Esophagus (tissue), 2 donors: ENCODE measurements around the gene TEX52. TPM values are rescaled to one million over a fixed set of nuclear protein-coding genes. Genes with fewer than 3 reads are reported as not detected.

Experiments
- H3K27ac ChIP-seq, 2 donors: one replicate each; pipeline ENCODE4 v1.5.1; 2013; ENCODE audit warnings: low read depth in 2 of 2, mild to moderate bottlenecking in 2 of 2, inconsistent platforms in 1 of 2, low read length in 1 of 2, moderate library complexity in 1 of 2
- H3K27me3 ChIP-seq, 2 donors: one replicate each; pipeline ENCODE4 v1.6.1; 2013; ENCODE audit warnings: low read length in 2 of 2, control low read depth in 1 of 2, mild to moderate bottlenecking in 1 of 2; ENCODE audit not compliant: insufficient read depth in 2 of 2, control insufficient read depth in 1 of 2
- H3K36me3 ChIP-seq, 2 donors: one replicate each; pipeline ENCODE4 v1.6.1; 2013; ENCODE audit warnings: low read length in 1 of 2; ENCODE audit not compliant: control insufficient read depth in 2 of 2, insufficient read depth in 2 of 2
- H3K4me1 ChIP-seq, 2 donors: one replicate each; pipeline ENCODE4 v1.6.1; 2013; ENCODE audit warnings: low read length in 1 of 2; ENCODE audit not compliant: control insufficient read depth in 2 of 2, insufficient read depth in 2 of 2
- H3K4me3 ChIP-seq, 2 donors: one replicate each; pipeline ENCODE4 v1.5.1; 2013; ENCODE audit warnings: low read length in 2 of 2, mild to moderate bottlenecking in 2 of 2, low read depth in 1 of 2, moderate library complexity in 1 of 2
- H3K9me3 ChIP-seq, 2 donors: one replicate each; pipeline ENCODE4 v1.6.1; 2013; ENCODE audit warnings: mild to moderate bottlenecking in 2 of 2, low read depth in 1 of 2, low read length in 1 of 2, moderate library complexity in 1 of 2; ENCODE audit not compliant: control insufficient read depth in 2 of 2, insufficient read depth in 1 of 2
- WGBS, 2 donors: extraction: QIAGEN DNeasy Blood & Tissue Kit; methylation state at CpG; one replicate each; pipeline ENCODE4 v1.1.7; 2013; 5-methylcytosine and 5-hydroxymethylcytosine counted together
- polyA plus RNA-seq, 2 donors: library from polyadenylated mRNA; stranded (reverse); fragments of 200-250 nt; gene quantifications; one replicate each; pipeline ENCODE4 v1.2.3, GENCODE V29; 2013
- donor health status: healthy with polysubstance abuse.
- donor health status: Bipolar disorder and iron deficiency.

The TEX52 gene
- polyA plus RNA-seq, 2 donors = not detected

GRCh38 chr12:2835691-2836403 is 21.0 kb downstream of the TEX52 start:
- Histone ChIP-seq H3K4me3 (no peak overlapping the region), H3K27me3 (no peaks in the 10 kb centered on the region), H3K36me3 (peaks cover 0 to 4% of the 10 kb centered on the region in 2 donors), H3K27ac (no peak overlapping the region), H3K4me1 (no peaks in the 10 kb centered on the region), H3K9me3 (no peaks in the 10 kb centered on the region)
- 70 to 72% methylated on average over 4 of the region's 4 CpGs for WGBS, 2 donors

- no peak within 1 kb of the TSS for H3K27ac ChIP-seq
- H3K9me3 ChIP-seq = no peaks in the 10 kb centered on the region
- H3K4me1 ChIP-seq = no peaks in the 10 kb centered on the region
- peaks cover 3 to 8% of the 10 kb centered on the region in 2 donors for H3K36me3 ChIP-seq
- no peaks in the 10 kb centered on the region for H3K27me3 ChIP-seq
- H3K4me3 ChIP-seq = no peak within 1 kb of the TSS
- WGBS, 2 donors = 23 to 26% methylated on average over 32 of the region's 32 CpGs
Measured at GRCh38 chr12:2834581-2835491, 22.0 kb downstream of the TEX52 start, which contains the start of gene NRIP2. NRIP2 (minus strand) TSS chr12:2835035; CDS start chr12:2834983, 52 bp downstream.

- Histone ChIP-seq H3K4me1 (no peaks in the 10 kb centered on the region), H3K27me3 (no peaks in the 10 kb centered on the region), H3K9me3 (no peaks in the 10 kb centered on the region), H3K4me3 (no peak overlapping the region), H3K36me3 (peaks cover 3 to 8% of the 10 kb centered on the region in 2 donors), H3K27ac (no peak overlapping the region)
- 75 to 82% methylated on average over 9 of the region's 9 CpGs for WGBS, 2 donors
Measured at GRCh38 chr12:2833810-2834209, 23.0 kb downstream of the TEX52 start.

- H3K27me3 ChIP-seq = no peaks in the 10 kb centered on the region
- H3K4me1 ChIP-seq = no peaks in the 10 kb centered on the region
- H3K27ac ChIP-seq = no peak overlapping the region
- H3K4me3 ChIP-seq = no peak overlapping the region
- no peaks in the 10 kb centered on the region for H3K9me3 ChIP-seq
- WGBS, 2 donors = 37 to 47% methylated on average over 5 of the region's 5 CpGs
- peaks cover 3 to 8% of the 10 kb centered on the region in 2 donors for H3K36me3 ChIP-seq
Measured at GRCh38 chr12:2833327-2833726, 23.5 kb downstream of the TEX52 start.

- no peaks in the 10 kb centered on the region for H3K9me3 ChIP-seq
- peaks cover 8 to 10% of the 10 kb centered on the region in 2 donors for H3K36me3 ChIP-seq
- no peak overlapping the region for H3K4me3 ChIP-seq
- H3K27me3 ChIP-seq = no peaks in the 10 kb centered on the region
- H3K27ac ChIP-seq = no peak overlapping the region
- no peaks in the 10 kb centered on the region for H3K4me1 ChIP-seq
- WGBS, 2 donors = 76 to 77% methylated on average over 6 of the region's 6 CpGs
Measured at GRCh38 chr12:2832550-2833127, 24.2 kb downstream of the TEX52 start.

- H3K27ac ChIP-seq = no peak overlapping the region
- no peaks in the 10 kb centered on the region for H3K4me1 ChIP-seq
- H3K9me3 ChIP-seq = no peaks in the 10 kb centered on the region
- no peak overlapping the region for H3K4me3 ChIP-seq
- WGBS, 2 donors = 91% methylated on average over 6 of the region's 6 CpGs
- H3K36me3 ChIP-seq = peaks cover 17 to 37% of the 10 kb centered on the region in 2 donors
- H3K27me3 ChIP-seq = no peaks in the 10 kb centered on the region
Measured at GRCh38 chr12:2829275-2829674, 27.6 kb downstream of the TEX52 start.

GRCh38 chr12:2826721-2827515 is 29.9 kb downstream of the TEX52 start:
- H3K4me1 ChIP-seq = no peaks in the 10 kb centered on the region
- H3K36me3 ChIP-seq = peaks cover 17 to 51% of the 10 kb centered on the region in 2 donors
- no peak overlapping the region for H3K4me3 ChIP-seq
- no peaks in the 10 kb centered on the region for H3K27me3 ChIP-seq
- 86 to 93% methylated on average over 14 of the region's 14 CpGs for WGBS, 2 donors
- H3K27ac ChIP-seq = no peak overlapping the region
- no peaks in the 10 kb centered on the region for H3K9me3 ChIP-seq

GRCh38 chr12:2826036-2826435 is 30.8 kb downstream of the TEX52 start:
- peaks cover 20 to 57% of the 10 kb centered on the region in 2 donors for H3K36me3 ChIP-seq
- no peaks in the 10 kb centered on the region for H3K9me3 ChIP-seq
- no peak overlapping the region for H3K27ac ChIP-seq
- WGBS, 2 donors = 93 to 94% methylated on average over 3 of the region's 3 CpGs
- H3K4me3 ChIP-seq = no peak overlapping the region
- no peaks in the 10 kb centered on the region for H3K4me1 ChIP-seq
- H3K27me3 ChIP-seq = no peaks in the 10 kb centered on the region

GRCh38 chr12:2825132-2825531 is 31.7 kb downstream of the TEX52 start:
- H3K36me3 ChIP-seq = peaks cover 22 to 60% of the 10 kb centered on the region in 2 donors
- H3K4me3 ChIP-seq = no peak overlapping the region
- 78 to 79% methylated on average over 4 of the region's 4 CpGs for WGBS, 2 donors
- H3K4me1 ChIP-seq = no peaks in the 10 kb centered on the region
- no peaks in the 10 kb centered on the region for H3K27me3 ChIP-seq
- no peaks in the 10 kb centered on the region for H3K9me3 ChIP-seq
- no peak overlapping the region for H3K27ac ChIP-seq
